Effector CD4-positive, alpha-beta T cell (primary cell): ENCODE measurements around the gene ADAMTS17.

Source experiments
- DNase-seq: peaks from one replicate; pipeline ENCODE4 v3.0.0-alpha.2; 2020

Gene ADAMTS17

DNA sequence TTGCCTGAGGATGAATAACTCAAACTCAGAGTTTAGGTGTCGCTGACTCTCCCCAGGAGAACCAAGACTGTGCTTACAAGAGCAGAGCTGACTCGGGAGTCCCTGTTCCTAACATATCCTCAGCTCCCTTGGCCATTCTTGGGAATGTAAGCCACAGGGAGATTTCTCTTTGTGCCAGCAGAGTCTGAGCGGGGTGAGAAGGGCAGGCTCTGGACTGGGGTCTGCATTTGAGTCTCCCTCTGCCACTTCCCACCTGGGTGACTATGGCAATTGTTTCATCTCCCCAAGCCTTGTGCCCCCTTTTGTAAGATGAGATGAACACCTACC is 126.0 kb downstream of the ADAMTS17 start:
- DNase-seq: no peak

GRCh38 chr15:100215031-100215842 is 126.5 kb downstream of the ADAMTS17 start:
- DNase-seq: no peak

- no peak for DNase-seq
These were observed 129.6 kb downstream of the ADAMTS17 start for GRCh38 chr15:100211855-100212850.

DNA sequence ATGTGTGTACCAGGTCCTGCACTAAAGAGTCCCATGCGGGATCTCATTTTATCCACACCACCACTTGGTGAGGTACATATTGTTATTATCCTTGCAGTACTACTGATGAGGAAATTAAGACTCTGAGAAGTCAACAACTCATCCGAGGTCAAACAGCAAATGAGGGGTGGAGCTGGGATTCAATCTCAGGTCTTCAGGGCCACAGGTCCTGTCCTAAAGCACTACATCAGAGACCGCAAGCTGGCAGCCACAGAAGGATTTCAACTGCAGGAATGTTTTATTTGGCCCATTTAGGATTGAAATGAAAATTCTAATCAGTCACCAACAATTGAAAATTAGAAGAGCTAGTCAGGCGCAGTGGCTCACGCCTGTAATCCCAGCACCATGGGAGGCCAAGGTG is 131.4 kb downstream of the ADAMTS17 start:
- no peak for DNase-seq

GRCh38 chr15:100208921-100209603 is 132.7 kb downstream of the ADAMTS17 start:
- no peak for DNase-seq

DNA sequence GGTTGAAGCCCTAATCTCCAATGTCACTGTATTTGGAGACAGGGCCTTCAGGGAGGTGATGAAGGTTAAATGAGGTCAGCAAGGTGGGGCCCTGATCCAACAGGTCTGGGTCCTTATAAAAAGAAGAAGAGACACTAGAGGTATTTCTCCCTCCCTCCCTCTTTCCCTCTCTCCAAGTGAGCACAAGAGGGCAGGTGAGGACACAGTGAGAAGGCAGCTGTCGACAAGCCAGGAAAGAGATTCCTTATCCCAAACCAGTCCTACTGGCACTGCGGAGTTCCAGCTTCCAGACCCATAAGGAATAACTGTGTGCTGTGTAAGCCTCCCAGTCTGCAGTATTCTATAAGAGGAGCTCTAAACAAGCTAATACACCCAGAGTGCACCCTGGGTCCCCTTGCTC is 134.7 kb downstream of the ADAMTS17 start:
- DNase-seq: no peak

DNA sequence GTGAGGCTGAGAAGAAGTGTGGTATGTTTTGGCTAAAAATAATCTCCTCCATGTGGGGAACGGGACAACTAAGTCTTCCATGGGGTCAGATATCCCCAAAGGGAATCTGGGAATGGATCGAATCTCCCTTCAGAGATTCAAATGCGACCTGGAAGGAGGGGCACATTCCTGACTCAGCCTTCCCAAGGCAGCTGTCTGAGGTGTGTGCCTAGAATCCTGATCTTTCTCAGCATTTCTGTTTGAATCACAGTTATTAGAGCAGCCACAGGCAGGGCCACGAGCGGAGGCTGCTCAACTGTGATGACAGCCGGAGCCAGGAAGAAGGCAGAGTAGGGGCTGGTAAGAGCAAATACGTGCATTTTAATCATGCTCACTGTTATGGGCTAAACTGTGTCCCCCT is 135.1 kb downstream of the ADAMTS17 start:
- DNase-seq: no peak

GRCh38 chr15:100205549-100206295 is 136.1 kb downstream of the ADAMTS17 start:
- no peak for DNase-seq

- DNase-seq: no peak
These were observed 137.0 kb downstream of the ADAMTS17 start for GRCh38 chr15:100204771-100205170.

- no peak for DNase-seq
These were observed 137.6 kb downstream of the ADAMTS17 start for GRCh38 chr15:100204211-100204610.

DNA sequence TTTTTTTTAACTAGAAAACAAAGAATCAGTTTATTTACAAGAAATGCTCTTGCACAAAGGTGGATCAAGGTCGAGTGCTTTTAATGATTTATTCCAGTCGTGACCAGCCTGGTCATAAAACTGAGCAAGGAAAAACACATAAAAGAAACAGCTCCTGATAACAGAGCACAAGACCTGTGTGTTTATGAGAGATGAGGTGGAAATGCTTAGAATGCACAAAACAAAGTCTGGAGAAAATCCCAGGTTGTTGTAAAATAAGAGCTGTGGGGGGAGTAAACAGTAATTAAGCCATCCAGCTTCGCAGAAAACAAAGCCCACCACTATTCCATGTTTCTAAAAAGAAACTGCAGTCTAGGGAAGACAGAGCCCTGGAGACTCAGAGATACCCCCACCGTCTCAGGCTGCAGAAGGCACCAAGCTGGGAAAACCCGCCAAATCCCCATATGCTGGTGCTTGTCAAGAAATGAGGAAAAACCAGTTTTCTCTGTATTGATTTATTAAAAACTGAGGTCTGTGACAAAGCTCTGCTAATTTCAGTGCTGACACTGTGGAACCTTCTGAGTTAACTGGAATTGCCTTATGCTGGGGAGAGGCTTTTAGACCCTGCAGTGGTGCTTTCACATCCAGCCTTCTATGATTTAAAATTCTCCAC is 139.3 kb downstream of the ADAMTS17 start:
- DNase-seq: no peak

DNA sequence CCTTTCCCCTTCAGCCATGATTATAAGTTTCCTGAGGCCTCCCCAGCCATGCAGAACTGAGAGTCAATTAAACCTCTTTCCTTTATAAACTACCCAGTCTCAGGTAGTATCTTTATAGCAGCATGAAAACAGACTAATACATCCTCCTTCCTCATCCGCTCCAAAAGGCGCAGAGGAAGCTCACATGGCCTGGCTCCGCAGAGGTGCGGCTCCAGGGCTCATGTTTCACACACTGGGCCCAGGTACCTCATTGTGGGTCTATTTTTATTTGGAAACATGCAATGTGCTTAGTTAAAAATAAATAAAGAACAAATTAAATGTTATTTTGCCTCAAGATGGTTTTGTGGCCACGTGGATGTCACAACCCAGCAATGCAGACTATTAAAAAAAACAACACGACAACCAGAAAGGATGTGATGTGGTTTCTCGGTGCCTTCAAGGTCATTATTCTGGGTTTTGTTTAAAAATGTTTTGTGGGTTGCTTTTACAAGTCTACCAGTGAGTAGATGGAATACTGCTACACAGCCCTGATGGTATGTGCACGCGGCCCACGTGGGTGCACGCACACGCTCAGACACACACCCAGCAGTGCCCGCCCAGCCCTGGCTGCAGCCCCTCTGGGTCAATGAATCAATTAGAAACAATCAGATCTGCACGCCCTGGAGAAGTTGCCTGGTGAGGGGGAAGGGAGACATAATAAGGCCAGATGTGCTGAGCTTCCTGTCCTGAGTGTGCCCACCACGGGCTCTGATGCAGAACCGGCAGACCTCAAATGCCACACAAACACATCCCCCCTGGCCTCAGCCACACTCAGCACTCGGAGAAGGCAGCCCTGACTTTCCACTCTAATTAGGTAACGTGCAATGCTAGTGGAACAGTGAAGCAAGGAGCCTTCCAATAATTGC is 140.1 kb downstream of the ADAMTS17 start:
- no peak for DNase-seq

GRCh38 chr15:100200287-100200880 is 141.4 kb downstream of the ADAMTS17 start:
- DNase-seq: no peak

GRCh38 chr15:100199711-100200286 is 142.0 kb downstream of the ADAMTS17 start:
- DNase-seq: no peak

GRCh38 chr15:100198442-100198841 is 143.3 kb downstream of the ADAMTS17 start:
- no peak for DNase-seq

DNA sequence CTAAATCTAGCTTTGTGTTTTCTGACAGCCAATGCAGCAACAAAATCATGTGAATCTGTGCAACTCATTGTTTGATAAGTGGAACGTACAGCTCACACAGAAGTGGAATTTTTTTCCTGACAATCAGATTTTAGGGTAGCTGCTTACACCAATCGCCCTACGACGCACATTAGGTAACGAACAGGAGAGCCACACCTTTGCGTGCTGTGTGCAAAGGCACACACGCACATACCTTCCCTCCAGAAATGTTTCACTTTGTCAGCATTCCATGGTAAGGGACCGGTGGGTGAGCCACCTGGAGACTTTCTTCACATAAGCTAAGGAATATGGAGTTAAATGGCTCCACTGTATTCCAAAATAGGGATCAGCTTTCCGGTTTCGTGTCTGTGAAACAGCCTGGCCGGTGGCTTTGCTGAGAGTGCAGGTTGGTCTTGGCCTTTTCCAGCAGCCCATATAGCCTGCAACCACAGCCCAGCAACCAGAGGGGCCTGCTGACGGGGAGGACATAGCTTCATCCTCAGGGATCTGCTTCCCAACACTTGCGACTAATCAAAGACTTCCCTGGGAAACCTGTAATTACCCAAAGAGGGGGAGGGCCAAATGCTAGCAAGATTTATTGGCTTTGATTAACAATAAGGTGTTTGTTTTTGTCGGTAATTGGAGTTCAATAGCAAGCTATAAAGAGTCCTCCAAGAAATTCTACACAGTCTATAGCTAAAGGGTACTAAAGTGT is 145.3 kb downstream of the ADAMTS17 start:
- no peak for DNase-seq

GRCh38 chr15:100194996-100195395 is 146.8 kb downstream of the ADAMTS17 start:
- DNase-seq: no peak

DNA sequence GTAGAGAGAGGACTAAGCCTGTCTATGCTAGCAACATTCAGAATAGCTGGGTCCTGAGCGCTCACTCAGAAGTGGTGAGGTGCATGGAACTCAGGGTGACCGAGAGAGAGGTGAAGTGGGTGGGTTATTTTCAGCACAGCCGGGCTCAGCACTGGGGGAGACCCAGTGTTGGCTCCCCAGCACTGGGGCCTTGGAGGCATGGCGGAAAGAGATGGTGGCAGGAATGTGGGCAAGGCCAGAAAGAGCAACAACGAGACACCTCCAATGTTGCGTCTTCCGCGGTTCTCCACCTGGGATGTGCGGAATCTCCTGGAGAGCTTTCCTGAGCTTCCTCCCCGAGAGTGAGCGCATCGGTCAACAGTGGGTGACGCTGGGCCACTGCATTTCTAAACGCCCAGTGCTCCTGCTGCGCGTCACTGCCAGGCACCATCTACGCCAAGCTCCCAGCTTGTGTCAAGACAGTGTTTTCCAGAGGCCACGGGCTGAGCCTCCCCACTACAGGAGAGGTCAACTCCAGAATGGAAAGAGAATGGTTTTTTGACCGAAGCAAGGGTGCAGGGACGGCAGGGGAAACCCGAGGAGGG is 148.4 kb downstream of the ADAMTS17 start:
- DNase-seq: no peak
